GM12878 (cell line): ENCODE measurements around the gene IMMP2L.

Experiments
- ATF7 ChIP-seq: fragments of 450-650 bp; IDR thresholded peaks from 2 replicates; pipeline ENCODE4 v1.6.1; 2016; ENCODE audit warnings: low read depth, mild to moderate bottlenecking
- CBFB ChIP-seq: IDR thresholded peaks from 2 replicates; pipeline ENCODE4 v1.6.1; 2016; ENCODE audit warnings: antibody characterized with exemption, low read depth
- CHD4 ChIP-seq: fragments of 200-600 bp; sonication (generic); IDR thresholded peaks from 2 replicates; pipeline ENCODE4 v1.6.1; 2016; ENCODE audit warnings: mild to moderate bottlenecking
- CTCF ChIP-seq, 3 experiments: IDR thresholded peaks in 2 of 3; conservative IDR thresholded peaks in 1 of 3; 2 replicates each; pipeline ENCODE4 v1.5.1; 2011; ENCODE audit warnings: low read depth in 3 of 3, low read length in 3 of 3, mild to moderate bottlenecking in 3 of 3, control low read depth in 2 of 3, moderate library complexity in 2 of 3, inconsistent platforms in 1 of 3, mixed read lengths in 1 of 3; ENCODE audit not compliant: control insufficient read depth in 2 of 3, insufficient read depth in 1 of 3; ENCODE audit errors: extremely low read depth in 1 of 3
- EP300 ChIP-seq, 2 experiments: fragments of 150-350 bp in 1 of 2; IDR thresholded peaks; 2 replicates each; pipeline ENCODE4 v1.6.1; 2011 to 2012; ENCODE audit warnings: low read depth in 2 of 2, low read length in 2 of 2, borderline replicate concordance in 1 of 2, improper control_type of control experiment in 1 of 2, inconsistent platforms in 1 of 2; ENCODE audit not compliant: control insufficient read depth in 1 of 2
- EZH2 ChIP-seq: IDR thresholded peaks from 2 replicates; pipeline ENCODE4 v1.6.1; 2012; ENCODE audit warnings: low read depth, mild to moderate bottlenecking, control low read depth, inconsistent platforms, low read length, borderline replicate concordance; ENCODE audit not compliant: control insufficient read depth
- POLR2AphosphoS2 ChIP-seq: IDR thresholded peaks from 2 replicates; pipeline ENCODE4 v1.6.1; 2011; ENCODE audit warnings: low read depth, mild to moderate bottlenecking, low read length, improper control_type of control experiment, moderate library complexity
- POU2F2 ChIP-seq: IDR thresholded peaks from 3 replicates; pipeline ENCODE4 v1.6.1; 2011; ENCODE audit warnings: low read depth, mild to moderate bottlenecking, low read length, borderline replicate concordance
- YY1 ChIP-seq: IDR thresholded peaks from 2 replicates; pipeline ENCODE4 v1.6.1; 2011; ENCODE audit warnings: low read depth, mild to moderate bottlenecking, low read length

- TF ChIP-seq CHD4 (no peak), POU2F2 (no peak), ATF7 (no peak), YY1 (no peak), POLR2AphosphoS2 (no peak), CTCF (IDR thresholded peaks at IDR 0.05 in 2 of 3, conservative IDR thresholded peaks at IDR 0.05 in 1 of 3; ENCODE audit: control insufficient read depth in 2 of 3, extremely low read depth in 1 of 3, insufficient read depth in 1 of 3, low read depth in 3 of 3, low read length in 3 of 3) (no peak), EZH2 (no peak), CBFB (no peak), EP300 (IDR thresholded peaks at IDR 0.05; ENCODE audit: borderline replicate concordance in 1 of 2, control insufficient read depth in 1 of 2, low read depth in 2 of 2, low read length in 2 of 2) (no peak)
These were observed 416.8 kb downstream of the IMMP2L start for GRCh38 chr7:111145472-111145871.
